Smooth muscle cell (in vitro differentiated cells): ENCODE measurements around the gene PLXNC1. TPM values are rescaled to one million over a fixed set of nuclear protein-coding genes. Genes with fewer than 3 reads are reported as not detected.

Experiments used
- DNase-seq: peaks from one replicate; lab custom pipeline; 2025; ENCODE audit not compliant: unreplicated experiment; lab: John Stamatoyannopoulos, UW
- H2AFZ ChIP-seq: fragments of 200-600 bp; sonication (generic); 2 replicates; pipeline ENCODE4 v1.6.0; 2016; ENCODE audit warnings: antibody characterized with exemption, low read depth, mild to moderate bottlenecking
- H3F3A ChIP-seq: fragments of 200-600 bp; sonication (generic); 2 replicates; pipeline ENCODE4 v1.6.0; 2017; ENCODE audit warnings: antibody characterized with exemption, low read depth
- H3K27ac ChIP-seq: fragments of 200-600 bp; sonication (generic); 2 replicates; pipeline ENCODE4 v1.5.1; 2016; ENCODE audit warnings: low read depth, mild to moderate bottlenecking
- H3K27me3 ChIP-seq: fragments of 200-600 bp; sonication (generic); 2 replicates; pipeline ENCODE4 v1.6.1; 2016; ENCODE audit warnings: low read depth, mild to moderate bottlenecking
- H3K36me3 ChIP-seq: fragments of 200-600 bp; sonication (generic); 2 replicates; pipeline ENCODE4 v1.5.1; 2016; ENCODE audit warnings: low read depth
- H3K4me1 ChIP-seq: fragments of 200-600 bp; sonication (generic); 2 replicates; pipeline ENCODE4 v1.5.1; 2016; ENCODE audit warnings: low read depth
- H3K4me2 ChIP-seq: fragments of 200-600 bp; sonication (generic); 2 replicates; pipeline ENCODE4 v1.6.0; 2016; ENCODE audit warnings: mild to moderate bottlenecking
- H3K4me3 ChIP-seq: fragments of 200-600 bp; sonication (generic); 2 replicates; pipeline ENCODE4 v1.5.1; 2016; ENCODE audit warnings: mild to moderate bottlenecking
- H3K79me2 ChIP-seq: fragments of 200-600 bp; sonication (generic); 2 replicates; pipeline ENCODE4 v1.6.0; 2016; ENCODE audit warnings: low read depth, mild to moderate bottlenecking
- H3K9ac ChIP-seq: fragments of 200-600 bp; sonication (generic); 2 replicates; pipeline ENCODE4 v1.6.0; 2016; ENCODE audit warnings: low read depth
- H3K9me3 ChIP-seq: fragments of 200-600 bp; sonication (generic); replicated peaks from 2 replicates; pipeline ENCODE4 v1.5.1; 2016; ENCODE audit warnings: low read depth
- H4K20me1 ChIP-seq: fragments of 200-600 bp; sonication (generic); 2 replicates; pipeline ENCODE4 v1.6.0; 2016; ENCODE audit warnings: low read depth
- WGBS: methylation state at CpG from one replicate; pipeline ENCODE4 v1.1.7; 2016; ENCODE audit warnings: low lambda C conversion rate; 5-methylcytosine and 5-hydroxymethylcytosine counted together
- polyA plus RNA-seq: library from polyadenylated mRNA; unstranded; fragments of >200 nt; fragmentation: Nextera tagmentation; extraction: Ambion mirVana; gene quantifications from 2 replicates; pipeline ENCODE4 v1.2.1, GENCODE V29; 2016
- total RNA-seq: library from RNA; depleted of rRNA; stranded (reverse); fragments of >200 nt; gene quantifications from 2 replicates; pipeline ENCODE4 v1.2.3, GENCODE V29; 2014
- TF ChIP-seq, protein P1 (sequence below): fragments of 200-600 bp; sonication (generic); IDR thresholded peaks from 2 replicates; pipeline ENCODE4 v1.5.1; 2017; ENCODE audit warnings: borderline replicate concordance, mild to moderate bottlenecking, antibody characterized with exemption; ENCODE audit not compliant: insufficient read depth, poor library complexity, severe bottlenecking

The PLXNC1 gene
- total and polyA plus RNA-seq, 2 experiments from 2014 or later = 0.49 to 0.66 TPM

DNA sequence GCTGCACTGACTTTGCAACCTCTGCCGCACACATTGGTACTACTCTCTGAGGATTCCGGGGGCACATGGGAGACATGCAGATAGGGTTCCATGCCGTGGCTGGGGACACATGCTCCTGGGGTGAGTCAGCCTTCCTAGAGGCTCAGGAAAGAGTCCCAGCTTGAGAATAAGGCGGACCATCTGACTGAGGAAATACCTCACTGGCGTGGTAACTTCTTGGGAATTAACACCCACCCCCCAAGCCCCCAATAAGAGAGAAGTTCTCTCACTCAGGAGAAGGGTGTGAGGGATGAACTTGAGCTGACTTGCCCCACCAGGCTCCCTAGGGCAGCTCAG, 23.2 kb downstream of the PLXNC1 start:
- DNase-seq = no peak
- H2AFZ ChIP-seq = no peak overlapping the region
- H3K4me1 ChIP-seq = peaks cover 25% of the 10 kb centered on the region
- H3F3A ChIP-seq = peaks cover 12% of the 10 kb centered on the region
- WGBS = 23% methylated on average over 5 of the region's 5 CpGs
- no peaks in the 10 kb centered on the region for H4K20me1 ChIP-seq
- H3K36me3 ChIP-seq = no peaks in the 10 kb centered on the region
- H3K4me3 ChIP-seq = no peak overlapping the region
- H3K27ac ChIP-seq = peak overlapping the region; percentile 69
- no peaks in the 10 kb centered on the region for H3K79me2 ChIP-seq
- no peaks in the 10 kb centered on the region for H3K9me3 ChIP-seq
- TF ChIP-seq, protein P1, sequence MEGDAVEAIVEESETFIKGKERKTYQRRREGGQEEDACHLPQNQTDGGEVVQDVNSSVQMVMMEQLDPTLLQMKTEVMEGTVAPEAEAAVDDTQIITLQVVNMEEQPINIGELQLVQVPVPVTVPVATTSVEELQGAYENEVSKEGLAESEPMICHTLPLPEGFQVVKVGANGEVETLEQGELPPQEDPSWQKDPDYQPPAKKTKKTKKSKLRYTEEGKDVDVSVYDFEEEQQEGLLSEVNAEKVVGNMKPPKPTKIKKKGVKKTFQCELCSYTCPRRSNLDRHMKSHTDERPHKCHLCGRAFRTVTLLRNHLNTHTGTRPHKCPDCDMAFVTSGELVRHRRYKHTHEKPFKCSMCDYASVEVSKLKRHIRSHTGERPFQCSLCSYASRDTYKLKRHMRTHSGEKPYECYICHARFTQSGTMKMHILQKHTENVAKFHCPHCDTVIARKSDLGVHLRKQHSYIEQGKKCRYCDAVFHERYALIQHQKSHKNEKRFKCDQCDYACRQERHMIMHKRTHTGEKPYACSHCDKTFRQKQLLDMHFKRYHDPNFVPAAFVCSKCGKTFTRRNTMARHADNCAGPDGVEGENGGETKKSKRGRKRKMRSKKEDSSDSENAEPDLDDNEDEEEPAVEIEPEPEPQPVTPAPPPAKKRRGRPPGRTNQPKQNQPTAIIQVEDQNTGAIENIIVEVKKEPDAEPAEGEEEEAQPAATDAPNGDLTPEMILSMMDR = no peak
- H3K9ac ChIP-seq = peak overlapping the region; percentile 36
- no peaks in the 10 kb centered on the region for H3K27me3 ChIP-seq
- peak overlapping the region; percentile 37 for H3K4me2 ChIP-seq

DNA sequence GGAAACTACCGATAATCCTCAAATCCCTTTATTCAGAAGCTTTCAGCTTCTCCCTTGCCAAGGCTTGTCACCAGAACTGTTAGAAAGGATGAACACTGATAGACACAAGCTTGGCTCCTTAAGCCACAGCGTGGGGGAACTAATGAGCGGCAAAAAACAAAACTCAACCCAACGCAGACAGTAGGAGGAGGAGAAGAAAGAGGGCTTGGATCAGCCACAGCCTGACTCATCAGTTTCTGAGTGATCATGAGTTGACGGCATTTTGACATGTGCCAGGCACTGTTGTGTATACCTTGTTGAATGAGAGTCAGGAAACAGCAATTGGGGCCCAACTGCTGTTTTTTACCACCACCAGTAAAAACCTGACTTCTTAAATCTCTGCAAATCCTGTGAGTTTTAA, 23.7 kb downstream of the PLXNC1 start:
- WGBS = 12% methylated on average over 5 of the region's 5 CpGs
- TF ChIP-seq, protein P1 = no peak
- Histone ChIP-seq H3K4me2 (peak overlapping the region; percentile 37), H3K27me3 (no peaks in the 10 kb centered on the region), H2AFZ (no peak overlapping the region), H3K4me1 (peaks cover 25% of the 10 kb centered on the region), H4K20me1 (no peaks in the 10 kb centered on the region), H3K9ac (peak overlapping the region; percentile 36), H3K4me3 (no peak overlapping the region), H3K27ac (peak overlapping the region; percentile 69), H3K9me3 (no peaks in the 10 kb centered on the region), H3K36me3 (no peaks in the 10 kb centered on the region), H3F3A (peaks cover 12% of the 10 kb centered on the region), H3K79me2 (no peaks in the 10 kb centered on the region)
- no peak for DNase-seq

DNA sequence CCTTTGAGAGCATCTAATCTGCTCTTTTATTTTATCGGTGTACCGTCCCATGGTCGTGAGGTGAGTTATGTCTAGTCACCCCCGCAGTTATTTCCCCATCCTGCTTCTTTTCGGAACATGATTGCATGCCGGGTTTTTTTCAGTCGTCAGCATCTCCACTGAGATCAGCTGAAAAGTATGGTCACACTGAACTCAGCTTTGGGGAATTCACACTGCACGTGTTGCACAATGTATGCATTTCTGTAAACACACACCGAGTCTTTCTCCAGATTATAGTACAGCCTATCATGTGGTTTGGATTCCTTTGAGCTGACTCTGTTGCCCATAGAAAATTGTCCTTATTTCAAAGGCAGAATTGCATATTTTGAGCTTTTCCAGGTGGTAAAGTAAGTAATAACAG, 24.6 kb downstream of the PLXNC1 start:
- no peak for DNase-seq
- TF ChIP-seq, protein P1 = no peak
- no peak overlapping the region for H2AFZ ChIP-seq
- peak overlapping the region; percentile 37 for H3K4me2 ChIP-seq
- H3K4me3 ChIP-seq = no peak overlapping the region
- no peaks in the 10 kb centered on the region for H3K79me2 ChIP-seq
- H3K4me1 ChIP-seq = peaks cover 23% of the 10 kb centered on the region
- peak overlapping the region; percentile 69 for H3K27ac ChIP-seq
- H3K36me3 ChIP-seq = no peaks in the 10 kb centered on the region
- no peaks in the 10 kb centered on the region for H3K9me3 ChIP-seq
- WGBS = 8% methylated on average over 9 of the region's 9 CpGs
- no peaks in the 10 kb centered on the region for H4K20me1 ChIP-seq
- no peaks in the 10 kb centered on the region for H3K27me3 ChIP-seq
- peaks cover 12% of the 10 kb centered on the region for H3F3A ChIP-seq
- peak overlapping the region; percentile 36 for H3K9ac ChIP-seq

DNA sequence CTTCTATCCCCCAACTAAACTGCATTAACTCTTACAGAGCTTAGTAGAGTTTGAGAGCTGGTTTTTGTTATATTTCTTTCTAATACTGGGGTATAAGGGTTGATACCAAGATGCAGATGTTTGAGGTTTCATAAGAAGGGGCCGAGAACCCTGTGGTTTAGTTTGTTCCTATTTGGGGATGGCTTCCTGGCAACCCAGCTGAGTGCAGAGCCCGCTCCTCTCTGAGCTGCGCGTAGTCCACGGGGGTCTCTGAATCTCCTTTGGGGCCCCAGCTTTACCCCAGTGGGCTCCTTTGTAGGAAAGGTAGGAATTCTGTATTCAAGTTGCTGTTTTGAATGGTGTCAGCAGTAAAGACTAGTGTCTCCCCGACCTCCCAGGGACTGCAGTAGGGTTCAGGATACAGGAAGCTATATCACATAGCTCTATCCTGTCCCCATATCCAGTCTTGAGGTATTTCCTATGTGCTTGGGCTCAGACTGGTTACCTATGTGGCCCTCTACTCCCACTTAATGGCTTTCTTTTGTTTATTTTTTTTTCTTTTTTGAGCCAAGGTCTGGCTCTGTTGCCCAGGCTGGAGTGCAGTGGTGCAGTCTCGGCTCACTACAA, 25.4 kb downstream of the PLXNC1 start:
- H3K27ac ChIP-seq = peak overlapping the region; percentile 69
- 96% methylated on average over 7 of the region's 7 CpGs for WGBS
- no peak overlapping the region for H2AFZ ChIP-seq
- TF ChIP-seq, protein P1 = no peak
- no peaks in the 10 kb centered on the region for H3K27me3 ChIP-seq
- DNase-seq = no peak
- no peaks in the 10 kb centered on the region for H4K20me1 ChIP-seq
- H3K36me3 ChIP-seq = no peaks in the 10 kb centered on the region
- peaks cover 5% of the 10 kb centered on the region for H3F3A ChIP-seq
- no peaks in the 10 kb centered on the region for H3K9me3 ChIP-seq
- H3K9ac ChIP-seq = no peak overlapping the region
- peaks cover 17% of the 10 kb centered on the region for H3K4me1 ChIP-seq
- H3K4me2 ChIP-seq = peak overlapping the region; percentile 22
- no peaks in the 10 kb centered on the region for H3K79me2 ChIP-seq
- no peak overlapping the region for H3K4me3 ChIP-seq
